GM18507 (cell line): ENCODE data around the gene FBXL13.
"Not testable (repeated sequence)": the region's sequence is repeated elsewhere in the genome, so short reads cannot be mapped to it uniquely, and the experiment has no call there.

Source experiments
- DNase-seq: peaks from one replicate; pipeline ENCODE4 v3.0.0; 2011; ENCODE audit warnings: low read depth; ENCODE audit not compliant: insufficient read length; ENCODE audit errors: extremely low spot score
- FAIRE-seq: peaks from 2 replicates; lab custom pipeline; 2011; peaks lifted over from hg19 to GRCh38; lab: Jason Lieb, UNC

The FBXL13 gene

DNA sequence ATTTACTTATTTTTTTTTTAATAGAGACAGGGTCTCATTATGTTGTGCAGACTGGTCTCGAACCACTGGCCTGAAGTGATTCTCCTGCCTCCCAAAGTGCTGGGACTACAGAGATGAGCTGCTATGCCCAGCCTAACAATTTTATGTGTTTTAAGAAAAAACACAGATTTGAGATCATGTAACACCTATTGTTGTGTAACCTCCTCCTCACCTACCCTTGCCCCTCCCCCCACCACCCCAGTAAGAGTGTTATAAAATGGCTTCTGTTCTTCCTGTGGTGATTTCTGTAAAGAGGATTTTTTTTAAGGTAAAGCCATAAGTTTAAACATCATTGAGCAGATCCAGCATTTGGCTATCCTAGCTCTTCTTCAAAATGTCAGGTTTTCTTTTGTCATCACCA is 7.9 kb upstream of the FBXL13 start:
- no peak for FAIRE-seq

DNA sequence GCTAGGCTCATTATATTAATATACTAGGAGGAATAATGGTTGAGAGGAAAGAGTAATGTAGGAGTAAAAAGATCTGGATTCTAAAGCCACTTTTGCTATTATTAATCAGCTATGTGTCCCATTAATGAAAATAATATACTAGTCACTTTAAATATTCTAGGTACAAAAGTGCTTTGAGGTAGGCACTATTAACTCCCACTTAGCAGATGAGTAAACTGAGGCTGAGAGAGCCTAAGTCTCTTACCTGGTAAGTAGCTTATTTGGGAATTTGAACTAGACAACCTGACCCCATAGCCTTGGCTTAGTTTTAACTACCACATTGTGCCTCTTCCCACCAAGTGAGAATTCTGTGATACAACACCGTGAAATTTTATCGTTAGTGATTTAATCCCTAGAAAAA is 6.3 kb upstream of the FBXL13 start:
- FAIRE-seq: no peak
- no peak for DNase-seq

More for the DNA sequence above, 7.9 kb upstream of the FBXL13 start:
- no peak for DNase-seq

DNA sequence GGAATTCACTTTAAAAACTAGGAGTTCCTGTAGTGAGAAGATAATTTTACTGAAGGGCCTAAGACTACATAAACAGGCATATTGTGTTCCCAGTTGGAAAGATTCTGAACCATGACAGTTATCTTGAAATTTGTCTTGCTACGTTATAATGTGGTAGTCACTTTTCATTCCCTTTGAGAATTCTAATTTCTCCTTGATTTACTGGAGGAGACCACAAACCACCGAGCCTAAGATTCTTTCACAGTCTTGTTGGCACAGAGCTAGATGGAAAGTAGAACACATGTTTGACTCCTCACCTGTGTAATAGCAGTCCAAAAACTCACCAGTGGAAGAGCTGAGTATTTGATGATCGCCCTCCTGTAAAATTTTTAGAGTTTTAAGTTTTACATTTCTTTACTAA is 5.2 kb upstream of the FBXL13 start:
- no peak for DNase-seq
- no peak for FAIRE-seq

DNA sequence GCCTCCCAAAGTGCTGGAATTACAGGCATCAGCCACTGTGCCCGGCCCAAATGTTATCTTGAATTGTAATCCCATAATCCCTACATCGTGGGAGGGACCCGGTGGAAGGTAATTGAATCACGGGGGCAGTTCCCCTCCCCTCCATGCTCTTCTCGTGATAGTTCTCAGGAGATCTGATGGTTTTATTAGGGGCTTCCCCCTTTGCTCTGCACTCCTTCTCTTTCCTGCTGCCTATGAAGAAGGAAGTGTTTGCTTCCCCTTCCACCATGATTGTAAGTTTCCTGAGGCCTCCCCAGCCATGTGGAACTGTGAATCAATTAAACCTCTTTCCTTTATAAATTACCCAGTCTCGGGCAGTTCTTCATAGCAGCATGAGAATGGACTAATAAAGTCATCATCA is 3.6 kb upstream of the FBXL13 start:
- FAIRE-seq, DNase-seq: not testable (repeated sequence)

DNA sequence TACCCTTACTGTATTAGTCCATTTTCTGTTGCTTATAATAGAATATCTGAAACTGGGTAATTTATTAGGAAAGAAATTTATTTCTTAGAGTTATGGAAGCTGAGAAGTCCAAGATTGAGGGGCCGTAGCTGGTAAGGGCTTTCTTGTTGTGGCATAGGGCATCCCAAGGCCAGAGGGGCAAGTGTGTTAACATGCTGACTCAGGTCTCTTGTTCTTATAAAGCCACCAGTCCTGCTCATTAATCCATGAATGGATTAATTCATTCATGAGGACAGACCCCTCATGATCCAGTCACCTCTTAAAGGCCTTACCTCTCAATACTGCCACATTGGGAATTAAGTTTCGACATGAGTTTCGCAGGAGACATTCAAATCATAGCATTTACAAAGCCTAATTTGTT is 2.7 kb upstream of the FBXL13 start:
- DNase-seq: no peak
- FAIRE-seq: no peak

DNA sequence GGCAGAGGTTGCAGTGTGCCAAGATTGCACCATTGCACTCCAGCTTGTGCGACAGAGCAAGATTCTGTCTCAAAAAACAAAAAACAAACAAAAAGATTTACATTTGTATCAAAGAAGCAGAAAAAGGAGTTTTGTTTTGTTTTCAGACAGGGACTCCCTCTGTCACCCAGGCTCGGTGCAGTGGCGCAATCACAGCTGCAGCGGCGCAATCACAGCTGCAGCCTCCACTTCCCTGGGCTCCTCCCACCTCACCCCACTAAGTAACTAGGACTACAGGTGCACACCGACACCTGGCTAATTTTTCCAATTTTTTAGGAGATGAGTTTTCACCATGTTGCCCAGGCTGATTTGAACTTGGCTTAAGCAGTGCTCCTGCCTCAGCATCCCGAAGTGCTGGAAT is 2.2 kb upstream of the FBXL13 start:
- DNase-seq: no peak
- no peak for FAIRE-seq

DNA sequence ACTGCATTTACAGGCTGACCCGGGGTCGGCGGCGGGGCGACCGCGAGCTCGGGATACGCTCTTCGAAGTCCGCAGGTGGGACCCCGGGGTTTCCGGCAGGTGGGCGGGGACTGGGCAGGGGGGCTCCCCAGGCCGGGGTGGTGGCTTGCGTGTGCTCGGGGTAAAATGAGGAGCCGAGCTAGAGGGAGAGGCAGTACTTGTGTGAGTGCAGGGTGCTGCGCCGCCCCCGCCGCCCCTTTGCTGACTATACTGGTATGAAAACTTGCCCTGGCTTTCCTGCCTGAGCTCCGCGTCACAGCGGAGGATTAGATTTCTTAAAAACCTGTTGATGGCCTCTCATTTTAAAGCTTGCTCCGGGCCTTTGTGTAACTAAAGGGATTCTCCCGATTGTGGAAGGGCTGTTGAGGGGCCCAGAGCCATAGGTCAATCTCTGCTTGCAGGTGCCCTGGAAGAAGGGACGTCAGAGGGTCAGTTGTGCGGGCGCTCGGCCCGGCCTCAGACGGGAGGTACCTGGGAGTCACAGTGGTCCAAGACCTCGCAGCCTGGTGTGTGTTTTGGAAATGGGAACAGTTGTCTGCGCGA is 832 bp upstream of the FBXL13 start:
- FAIRE-seq (peak; percentile 55), DNase-seq (peak; percentile 35)

DNA sequence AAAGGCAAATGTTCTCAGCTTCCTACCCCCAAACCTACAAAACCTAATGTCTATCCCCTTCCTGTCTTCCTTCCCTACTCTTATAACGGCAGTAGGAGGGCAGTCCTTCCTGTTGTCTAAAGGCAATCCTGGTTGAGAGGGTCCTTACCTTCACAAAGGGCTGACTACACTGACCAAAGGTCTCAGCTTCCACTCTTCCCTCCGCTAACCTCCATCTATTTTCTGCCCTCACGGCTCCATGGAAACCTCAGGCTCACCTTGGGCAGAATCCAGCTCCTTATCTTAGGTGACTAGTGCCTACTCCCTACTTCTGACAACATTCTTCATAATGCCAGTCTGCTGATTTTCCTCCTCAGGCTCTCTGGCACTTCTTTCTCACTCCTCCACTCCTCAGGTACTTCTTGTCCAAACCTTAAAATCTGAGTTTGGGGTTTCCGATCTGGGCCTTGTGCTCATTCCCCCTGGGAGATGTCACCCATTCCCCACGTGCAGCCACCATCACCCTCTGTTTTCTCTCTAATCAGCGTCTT is 542 bp downstream of the FBXL13 start:
- FAIRE-seq (no peak), DNase-seq (no peak)

DNA sequence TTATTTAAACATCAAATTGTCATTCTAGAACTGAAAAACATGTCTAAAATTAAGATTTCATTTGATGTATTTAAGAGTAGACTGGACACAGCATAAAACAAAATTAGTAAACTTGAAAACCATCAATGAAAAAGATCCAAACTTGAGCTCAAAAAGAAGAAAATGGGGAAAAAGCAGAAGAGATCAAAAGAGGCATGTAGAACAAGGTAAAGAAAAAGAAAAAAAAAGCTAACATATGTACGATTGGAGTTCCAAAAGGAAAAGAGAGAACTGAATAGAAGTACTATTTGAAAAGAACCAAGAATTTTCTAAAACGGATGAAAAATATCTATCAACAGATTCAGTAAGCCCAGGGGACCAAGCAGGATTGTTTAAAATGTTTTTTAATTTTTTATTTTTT is 3.6 kb downstream of the FBXL13 start:
- DNase-seq: no peak
- no peak for FAIRE-seq

DNA sequence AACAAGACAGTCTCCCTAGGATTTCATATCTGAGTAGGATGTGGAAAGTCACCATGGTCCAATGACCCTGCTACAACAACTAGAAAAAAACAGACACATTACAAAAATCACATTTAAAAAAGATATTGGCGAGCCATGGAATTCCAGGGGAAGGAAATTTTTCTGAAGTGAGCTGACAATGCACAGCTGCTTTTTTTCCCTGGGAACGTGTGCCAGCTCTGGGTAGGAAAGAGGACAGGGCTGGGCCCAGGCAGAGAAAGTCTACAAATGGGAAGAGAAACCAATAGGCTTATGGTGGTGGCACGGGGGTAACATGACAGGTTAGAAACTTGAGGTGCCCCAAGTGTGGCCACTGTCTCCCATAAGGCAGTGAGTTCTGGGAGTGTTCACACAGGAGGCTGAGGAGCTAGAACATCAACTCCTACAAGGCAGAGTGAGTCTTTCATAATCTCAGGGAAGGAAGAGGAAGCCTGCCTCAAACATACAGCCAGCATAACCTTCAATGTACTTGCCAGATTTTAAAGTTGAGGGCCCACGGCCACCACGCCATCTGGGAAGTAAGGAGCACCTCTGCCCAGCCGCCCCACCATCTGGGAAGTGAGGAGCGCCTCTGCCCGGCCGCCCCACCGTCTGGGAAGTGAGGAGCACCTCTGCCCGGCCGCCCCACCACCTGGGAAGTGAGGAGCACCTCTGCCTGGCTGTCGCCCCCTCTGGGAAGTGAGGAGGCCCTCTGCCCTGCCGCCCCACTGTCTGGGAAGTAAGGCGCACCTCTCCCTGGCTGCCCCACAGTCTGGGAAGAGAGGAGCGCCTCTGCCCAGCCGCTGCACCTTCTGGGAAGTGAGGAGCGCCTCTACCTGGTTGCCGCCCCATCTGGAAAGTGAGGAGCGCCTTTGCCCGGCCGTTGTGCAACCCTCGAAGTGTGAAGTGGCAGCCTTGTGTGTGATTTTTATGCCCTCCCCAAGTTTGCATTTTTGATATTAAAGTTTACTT is 5.9 kb downstream of the FBXL13 start:
- FAIRE-seq (no peak), DNase-seq (no peak)

DNA sequence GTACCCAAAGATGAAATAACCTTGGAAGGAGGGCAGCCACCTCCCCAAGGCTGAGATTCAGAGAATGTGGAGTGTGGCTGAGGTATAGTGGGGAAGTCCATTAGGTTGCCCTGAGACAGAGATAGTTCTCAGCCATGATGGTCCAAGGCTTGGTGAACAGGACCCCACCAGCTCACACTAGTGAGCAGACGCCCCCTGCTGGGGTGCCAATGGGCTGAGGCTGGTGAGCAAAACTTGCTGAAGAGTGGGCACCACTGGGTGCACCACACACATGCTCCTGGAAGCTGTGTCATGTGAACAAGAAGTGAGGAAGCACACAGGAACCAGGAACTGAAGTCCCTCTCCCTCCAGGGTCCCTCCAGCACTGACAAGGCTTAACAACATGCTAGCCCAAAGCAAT is 8.9 kb downstream of the FBXL13 start:
- DNase-seq (no peak), FAIRE-seq (no peak)

DNA sequence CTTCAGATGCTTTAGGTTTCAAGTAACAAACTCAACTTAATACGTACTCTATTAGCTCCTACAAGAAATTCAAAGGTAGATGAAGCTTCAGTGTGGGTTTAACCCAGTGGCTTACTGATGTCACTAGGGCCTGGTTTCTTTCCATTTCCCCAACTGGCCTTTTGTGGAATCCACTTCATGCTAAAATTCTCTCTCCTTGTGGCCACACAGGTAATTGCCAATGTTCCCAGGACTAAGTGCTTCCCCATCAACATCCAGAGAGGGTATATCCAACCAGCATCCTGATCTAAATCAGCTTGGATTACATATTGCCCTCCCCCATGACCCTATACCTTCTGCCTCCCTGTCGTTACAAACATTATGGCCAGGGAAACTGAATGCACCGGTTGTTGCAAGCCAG is 10.7 kb downstream of the FBXL13 start:
- DNase-seq (no peak), FAIRE-seq (no peak)

DNA sequence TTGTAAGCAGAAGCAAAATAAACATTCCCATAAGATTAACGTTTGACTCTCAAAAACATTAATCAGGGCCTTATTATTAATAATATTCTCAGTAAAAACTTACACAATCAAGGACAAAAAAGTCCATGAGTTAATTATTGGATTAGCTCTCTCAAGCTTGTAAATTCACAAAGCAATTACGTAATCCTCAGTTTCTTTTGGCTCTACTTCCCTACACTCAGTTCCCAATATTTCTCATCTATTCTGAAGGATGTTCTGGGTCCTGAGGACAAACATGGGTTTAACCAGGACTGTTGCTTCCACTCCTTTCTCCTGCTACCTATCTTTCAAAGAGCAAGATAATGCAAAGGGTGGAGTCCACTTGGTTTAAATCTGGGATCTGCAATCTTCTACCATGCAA is 15.1 kb downstream of the FBXL13 start:
- FAIRE-seq: no peak
- DNase-seq: no peak

DNA sequence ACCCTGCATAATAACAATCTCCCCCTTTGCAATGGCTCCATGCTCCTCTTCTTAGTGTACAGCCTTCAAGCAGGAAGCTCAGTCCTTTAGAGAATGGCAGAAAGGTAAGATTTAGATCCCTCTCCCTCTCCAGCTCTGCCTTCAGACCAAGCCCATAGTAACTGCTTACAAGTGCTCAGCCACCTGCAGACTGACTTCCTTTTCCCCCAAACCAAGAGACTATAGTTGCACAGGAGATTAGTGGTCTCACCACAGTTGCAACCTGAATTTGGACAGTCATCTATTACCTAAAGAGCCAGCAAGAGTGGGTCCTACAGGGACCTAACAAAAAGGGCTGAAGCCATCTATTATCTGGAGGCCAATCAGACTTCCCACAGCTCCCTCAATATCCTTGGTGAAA is 16.5 kb downstream of the FBXL13 start:
- no peak for FAIRE-seq
- no peak for DNase-seq

DNA sequence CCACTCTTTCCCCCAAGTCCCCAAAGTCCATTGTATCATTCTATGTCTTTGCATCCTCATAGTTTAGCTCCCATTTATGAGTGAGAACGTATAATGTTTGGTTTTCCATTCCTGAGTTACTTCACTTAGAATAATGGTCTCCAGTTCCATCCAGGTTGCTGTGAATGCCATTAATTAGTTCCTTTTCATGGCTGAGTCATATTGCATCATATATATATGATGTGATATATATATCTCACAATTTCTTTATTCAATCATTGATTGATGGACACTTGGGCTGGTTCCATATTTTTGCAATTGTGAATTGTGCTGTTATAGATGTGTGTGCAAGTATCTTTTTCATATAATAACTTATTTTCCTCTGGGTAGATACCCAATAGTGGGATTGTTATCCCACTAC is 18.6 kb downstream of the FBXL13 start:
- not testable (repeated sequence) for FAIRE-seq, DNase-seq

DNA sequence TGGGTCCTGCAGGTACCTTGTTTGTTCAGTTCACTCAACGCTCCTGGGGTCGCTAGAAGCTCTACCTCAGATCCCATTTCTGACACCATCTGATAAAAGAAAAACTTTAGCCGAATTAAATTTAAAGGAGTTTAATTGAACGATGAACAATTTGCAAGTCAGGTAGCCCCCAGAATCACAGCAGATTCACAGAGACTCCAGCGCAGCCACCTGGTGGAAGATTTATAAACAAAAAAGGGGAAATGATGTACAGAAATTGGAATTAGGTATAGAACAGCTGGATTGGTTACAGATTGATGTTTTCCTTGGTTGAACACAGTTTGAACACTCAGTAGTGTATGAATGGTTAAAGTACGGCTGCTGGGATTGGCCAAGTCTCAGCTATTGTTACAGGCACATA is 23.1 kb downstream of the FBXL13 start:
- DNase-seq (no peak), FAIRE-seq (no peak)

DNA sequence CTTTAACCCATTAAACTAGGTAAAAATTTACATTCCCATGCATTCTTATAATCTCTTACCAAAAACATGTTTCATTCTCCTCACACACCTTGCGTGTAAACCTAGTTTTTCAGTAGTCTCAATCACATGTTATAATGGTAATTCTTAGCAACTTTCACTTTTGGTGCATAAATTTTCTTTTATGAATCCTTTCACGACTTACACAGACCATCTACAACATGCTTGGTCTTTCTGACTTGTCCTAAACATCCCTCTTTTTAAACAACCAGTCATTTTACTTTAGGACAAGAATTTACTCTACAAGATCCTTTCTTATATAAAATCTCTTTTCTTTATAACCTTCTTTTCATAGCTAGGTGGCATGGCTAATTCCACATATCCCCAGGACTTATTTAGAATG is 25.8 kb downstream of the FBXL13 start:
- FAIRE-seq (no peak), DNase-seq (no peak)

DNA sequence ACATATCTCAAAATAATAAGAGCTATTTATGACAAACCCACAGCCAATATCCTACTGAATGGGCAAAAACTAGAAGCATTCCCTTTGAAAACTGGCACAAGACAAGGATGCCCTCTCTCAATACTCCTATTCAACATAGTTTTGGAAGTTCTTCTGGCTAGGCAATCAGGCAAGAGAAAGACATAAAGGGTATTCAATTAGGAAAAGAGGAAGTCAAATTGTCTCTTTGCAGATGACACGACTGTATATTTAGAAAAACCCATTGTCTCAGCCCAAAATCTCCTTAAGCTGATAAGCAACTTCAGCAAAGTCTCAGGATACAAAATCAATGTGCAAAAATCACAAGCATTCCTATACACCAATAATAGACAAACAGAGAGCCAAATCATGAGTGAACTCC is 32.8 kb downstream of the FBXL13 start:
- DNase-seq, FAIRE-seq: not testable (repeated sequence)

DNA sequence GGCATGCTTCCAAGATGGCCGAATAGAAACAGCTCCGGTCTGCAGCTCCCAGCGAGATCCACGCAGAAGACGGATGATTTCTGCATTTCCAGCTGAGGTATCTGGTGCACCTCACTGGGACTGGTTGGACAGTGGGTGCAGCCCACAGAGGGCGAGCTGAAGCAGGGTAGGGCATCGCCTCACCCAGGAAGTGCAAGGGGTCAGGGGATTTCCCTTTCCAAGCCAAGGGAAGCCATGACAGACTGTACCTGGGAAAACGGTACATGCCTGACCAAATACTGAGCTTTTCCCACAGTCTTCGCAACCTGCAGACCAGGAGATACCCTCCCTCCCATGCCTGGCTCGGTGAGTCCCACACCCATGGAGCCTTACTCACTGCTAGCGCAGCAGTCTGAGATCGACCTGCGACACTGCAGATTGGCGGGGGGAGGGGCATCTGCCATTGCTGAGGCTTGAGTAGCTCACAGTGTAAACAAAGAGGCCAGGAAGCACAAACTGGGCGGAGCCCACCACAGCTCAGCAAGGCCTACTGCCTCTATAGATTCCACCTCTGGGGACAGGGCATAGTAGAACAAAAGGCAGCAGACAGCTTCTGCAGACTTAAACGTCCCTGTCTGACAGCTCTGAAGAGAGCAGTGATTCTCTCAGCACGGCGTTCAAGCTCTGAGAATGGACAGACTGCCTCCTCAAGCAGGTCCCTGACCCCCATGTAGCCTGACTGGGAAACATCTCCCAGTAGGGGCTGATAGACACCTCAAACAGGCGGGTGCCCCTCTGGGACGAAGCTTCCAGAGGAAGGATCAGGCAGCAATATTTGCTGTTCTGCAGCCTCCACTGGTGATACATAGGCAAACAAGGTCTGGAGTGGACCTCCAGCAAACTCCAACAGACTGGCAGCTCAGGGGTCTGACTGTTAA is 36.5 kb downstream of the FBXL13 start:
- FAIRE-seq, DNase-seq: not testable (repeated sequence)

DNA sequence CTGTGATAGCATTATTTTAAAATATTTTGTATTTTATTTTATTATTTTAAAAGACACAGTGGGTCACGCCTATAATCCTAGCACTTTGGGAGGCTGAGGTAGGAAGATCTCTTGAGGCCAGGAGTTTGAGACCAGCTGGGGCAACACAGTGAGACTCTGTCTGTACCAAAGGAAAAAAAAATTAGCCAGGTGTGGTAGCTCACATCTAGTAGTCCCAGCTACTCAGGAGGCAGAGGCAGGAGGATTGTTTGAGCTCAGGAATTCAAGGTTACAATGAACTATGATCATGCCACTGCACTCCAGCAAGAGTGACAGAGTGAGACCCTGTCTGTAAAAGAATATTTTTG is 37.1 kb downstream of the FBXL13 start:
- no peak for DNase-seq
- FAIRE-seq: no peak
